IPS-18c (cell line): Measurements from ENCODE around the gene KRT15.

Source experiments
- H3K4me3 ChIP-seq: 2 replicates; pipeline ENCODE4 v1.7.0; 2013; ENCODE audit warnings: low read depth, mild to moderate bottlenecking, low read length, moderate library complexity; ENCODE audit not compliant: insufficient read depth
- H3K9me3 ChIP-seq: one replicate; pipeline ENCODE4 v1.6.1; 2013; ENCODE audit warnings: mild to moderate bottlenecking, low read length, moderate library complexity; ENCODE audit not compliant: control insufficient read depth, insufficient read depth

KRT15 gene

DNA sequence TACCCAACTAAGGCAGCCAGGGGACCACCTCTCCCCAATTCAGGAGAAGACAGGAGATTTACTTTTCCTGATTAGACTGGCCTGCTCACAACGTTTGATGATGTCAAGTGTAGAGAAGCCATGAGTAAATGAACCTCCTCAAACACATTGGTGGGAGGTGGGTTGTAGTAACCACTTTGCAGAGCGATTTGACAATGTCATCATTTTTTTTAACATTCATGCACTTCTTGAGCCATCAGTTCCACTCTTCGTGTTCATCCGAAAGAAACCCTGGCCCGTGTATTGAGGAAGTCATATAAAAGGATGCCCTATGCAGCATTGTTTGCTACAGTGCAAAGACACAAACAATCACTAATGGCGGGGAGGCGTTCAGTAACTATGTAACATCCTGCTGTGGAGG lies 14.9 kb upstream of the KRT15 start:
- no peaks in the 10 kb centered on the region for H3K9me3 ChIP-seq
- no peak overlapping the region for H3K4me3 ChIP-seq

- H3K9me3 ChIP-seq: no peaks in the 10 kb centered on the region
- no peak overlapping the region for H3K4me3 ChIP-seq
Observed at GRCh38 chr17:41532947-41533570, 14.4 kb upstream of the KRT15 start.

DNA sequence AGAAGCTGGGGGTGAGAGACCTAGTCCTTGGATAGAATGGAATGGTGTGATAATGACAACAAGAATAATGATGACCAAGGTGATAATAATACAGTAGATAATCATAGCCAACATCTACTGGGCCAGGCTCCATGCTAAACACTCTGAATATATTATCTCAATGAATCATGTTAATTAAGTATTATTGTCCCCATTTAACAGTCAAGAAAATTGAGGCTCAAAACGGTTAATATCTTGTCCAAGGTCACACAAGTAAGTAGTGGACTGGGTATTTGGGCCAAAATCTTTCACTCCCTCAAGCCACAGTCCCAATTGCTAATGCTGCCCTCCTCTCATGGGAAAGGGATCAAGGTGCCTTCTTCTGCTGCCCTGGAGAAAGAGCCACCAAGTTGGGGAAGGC lies 13.3 kb upstream of the KRT15 start:
- H3K9me3 ChIP-seq: no peaks in the 10 kb centered on the region
- no peak overlapping the region for H3K4me3 ChIP-seq

GRCh38 chr17:41530062-41531048 lies 11.7 kb upstream of the KRT15 start:
- Histone ChIP-seq H3K9me3 (no peaks in the 10 kb centered on the region), H3K4me3 (no peak overlapping the region)

DNA sequence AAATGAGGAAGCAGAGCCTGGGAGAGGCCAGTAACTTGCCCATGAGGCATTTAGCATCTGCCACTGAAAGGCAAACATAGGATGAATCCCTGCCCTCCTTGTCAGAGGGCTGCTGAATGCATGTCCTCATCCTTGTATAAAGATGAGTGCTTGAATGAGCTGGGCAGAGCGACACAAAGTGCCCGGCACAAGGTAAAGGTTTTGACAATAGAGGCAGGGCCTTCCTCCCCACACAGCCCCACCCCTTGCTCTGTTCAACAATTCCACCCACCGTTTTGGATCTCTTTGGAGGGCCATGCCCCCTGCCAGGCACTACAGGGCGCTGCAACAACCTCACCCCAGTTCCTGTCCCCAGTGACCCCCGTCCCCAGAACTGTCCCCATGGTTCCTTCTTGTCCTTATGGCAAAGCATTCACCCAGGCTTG lies 10.8 kb upstream of the KRT15 start:
- no peaks in the 10 kb centered on the region for H3K9me3 ChIP-seq
- no peak overlapping the region for H3K4me3 ChIP-seq

GRCh38 chr17:41528959-41529353 lies 10.3 kb upstream of the KRT15 start:
- no peak overlapping the region for H3K4me3 ChIP-seq
- no peaks in the 10 kb centered on the region for H3K9me3 ChIP-seq

DNA sequence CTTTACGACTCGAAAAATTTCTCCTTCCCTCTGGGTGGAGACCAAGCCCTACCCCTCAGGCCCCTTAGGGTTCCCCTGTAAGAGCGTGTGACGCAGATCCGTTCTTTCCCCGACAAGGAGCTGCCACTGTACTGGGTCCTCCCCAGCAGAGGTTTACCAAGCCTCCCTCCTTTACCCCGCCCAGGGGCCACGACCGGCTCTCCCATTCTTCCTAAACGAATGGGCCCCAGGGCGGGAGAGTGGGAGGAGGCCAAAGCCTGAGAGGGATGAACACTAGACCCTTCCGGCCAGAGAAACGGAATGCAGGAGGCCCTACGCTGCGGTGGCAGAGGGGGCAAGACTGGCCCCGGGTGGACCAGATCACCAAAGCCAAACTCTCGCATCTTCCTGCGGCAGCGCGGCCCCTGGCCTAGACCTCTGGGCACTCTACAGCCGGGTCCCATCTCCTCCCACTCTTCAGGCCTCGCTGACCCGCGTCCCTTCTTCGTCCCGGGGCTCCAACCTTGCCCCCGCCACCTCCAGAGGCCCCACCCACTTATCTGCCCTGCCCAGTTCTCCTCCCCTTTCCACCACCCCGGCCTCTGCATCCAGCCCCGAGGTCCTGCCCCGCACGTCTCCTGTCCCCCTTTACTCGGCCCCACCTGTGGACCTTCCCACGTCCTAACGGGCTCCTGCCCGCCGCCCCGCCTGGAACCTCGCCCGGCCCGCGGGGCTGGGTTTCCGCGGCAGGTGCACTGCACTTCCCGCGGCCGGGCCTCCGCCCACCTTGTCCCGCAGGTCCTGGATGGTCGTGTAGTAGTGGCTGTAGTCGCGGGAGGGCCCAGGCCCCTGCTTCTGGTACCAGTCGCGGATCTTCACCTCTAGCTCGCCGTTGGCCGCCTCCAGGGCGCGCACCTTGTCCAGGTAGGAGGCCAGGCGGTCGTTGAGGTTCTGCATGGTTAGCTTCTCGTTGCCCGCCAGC lies 8.7 kb upstream of the KRT15 start:
- peak overlapping the region; percentile 74 for H3K4me3 ChIP-seq
- H3K9me3 ChIP-seq: no peaks in the 10 kb centered on the region

- Histone ChIP-seq H3K4me3 (no peak overlapping the region), H3K9me3 (no peaks in the 10 kb centered on the region)
Observed at GRCh38 chr17:41524261-41524660, 5.6 kb upstream of the KRT15 start.

DNA sequence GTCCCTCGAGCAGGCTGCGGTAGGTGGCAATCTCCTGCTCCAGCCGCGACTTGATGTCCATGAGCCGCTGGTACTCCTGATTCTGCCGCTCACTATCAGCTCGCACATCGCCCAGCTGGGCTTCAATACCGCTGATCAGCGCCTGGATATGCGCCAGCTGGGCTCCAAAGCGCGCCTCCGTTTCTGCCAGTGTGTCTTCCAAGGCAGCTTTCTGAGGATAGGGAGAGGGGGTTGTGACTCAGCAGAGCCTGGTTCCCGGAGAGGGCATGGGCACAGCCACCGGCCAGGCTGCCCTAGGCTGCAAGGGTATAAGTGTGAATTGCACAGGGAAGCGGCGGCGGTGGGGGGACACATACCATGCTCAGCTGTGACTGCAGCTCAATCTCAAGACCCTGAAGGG lies 5.1 kb upstream of the KRT15 start:
- H3K4me3 ChIP-seq: no peak overlapping the region

GRCh38 chr17:41523225-41523593 lies 4.5 kb upstream of the KRT15 start:
- Histone ChIP-seq H3K9me3 (no peaks in the 10 kb centered on the region), H3K4me3 (no peak overlapping the region)

More for the DNA sequence above, 5.1 kb upstream of the KRT15 start:
- H3K9me3 ChIP-seq: no peaks in the 10 kb centered on the region

DNA sequence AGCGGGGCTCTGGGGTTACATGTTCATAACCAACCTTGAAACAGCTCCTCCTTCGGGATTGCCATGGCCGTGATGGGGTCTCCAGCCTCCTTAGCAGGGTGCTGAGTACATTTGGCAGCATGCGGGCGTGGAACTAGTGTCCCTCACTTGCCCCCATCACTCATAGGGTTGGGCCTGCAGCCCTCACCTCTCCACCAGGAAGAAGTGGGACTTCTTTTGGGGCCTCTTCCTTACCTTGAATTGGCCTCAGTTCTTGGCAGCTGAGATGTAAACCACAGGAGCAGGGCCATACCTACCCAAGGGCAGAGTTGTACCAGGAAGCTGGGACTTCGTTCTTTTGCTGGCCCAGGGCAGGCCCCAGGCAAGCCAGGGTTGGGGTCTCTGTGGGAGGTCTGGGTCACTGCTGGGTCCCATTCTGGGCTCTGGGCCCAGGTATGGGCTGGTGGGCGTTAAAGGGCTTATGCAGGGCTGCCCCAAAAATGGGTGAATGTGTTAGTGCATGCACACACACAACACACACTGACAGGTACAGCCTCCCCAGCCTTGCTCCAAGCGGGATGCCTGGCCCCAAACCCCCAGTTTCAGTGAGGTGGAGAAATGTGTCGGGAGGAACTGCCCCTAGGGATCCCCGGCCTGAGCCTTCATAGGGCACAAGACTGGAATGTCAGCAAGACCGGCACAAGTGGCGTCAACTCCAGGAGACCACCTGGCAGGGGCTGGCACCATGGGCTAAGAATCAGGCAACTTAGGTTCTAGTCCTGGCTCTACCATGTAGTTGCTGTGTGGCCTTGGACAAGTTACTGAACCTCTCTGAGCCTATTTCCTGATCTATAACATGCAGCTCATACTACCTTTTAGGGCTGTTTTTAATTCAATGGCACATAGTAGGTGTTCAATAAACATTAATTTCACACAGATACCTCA lies 3.9 kb upstream of the KRT15 start:
- no peaks in the 10 kb centered on the region for H3K9me3 ChIP-seq
- no peak overlapping the region for H3K4me3 ChIP-seq

GRCh38 chr17:41521574-41522261 lies 3.0 kb upstream of the KRT15 start:
- Histone ChIP-seq H3K4me3 (no peak overlapping the region), H3K9me3 (no peaks in the 10 kb centered on the region)

GRCh38 chr17:41520821-41521521 lies 2.3 kb upstream of the KRT15 start:
- Histone ChIP-seq H3K9me3 (no peaks in the 10 kb centered on the region), H3K4me3 (no peak overlapping the region)

DNA sequence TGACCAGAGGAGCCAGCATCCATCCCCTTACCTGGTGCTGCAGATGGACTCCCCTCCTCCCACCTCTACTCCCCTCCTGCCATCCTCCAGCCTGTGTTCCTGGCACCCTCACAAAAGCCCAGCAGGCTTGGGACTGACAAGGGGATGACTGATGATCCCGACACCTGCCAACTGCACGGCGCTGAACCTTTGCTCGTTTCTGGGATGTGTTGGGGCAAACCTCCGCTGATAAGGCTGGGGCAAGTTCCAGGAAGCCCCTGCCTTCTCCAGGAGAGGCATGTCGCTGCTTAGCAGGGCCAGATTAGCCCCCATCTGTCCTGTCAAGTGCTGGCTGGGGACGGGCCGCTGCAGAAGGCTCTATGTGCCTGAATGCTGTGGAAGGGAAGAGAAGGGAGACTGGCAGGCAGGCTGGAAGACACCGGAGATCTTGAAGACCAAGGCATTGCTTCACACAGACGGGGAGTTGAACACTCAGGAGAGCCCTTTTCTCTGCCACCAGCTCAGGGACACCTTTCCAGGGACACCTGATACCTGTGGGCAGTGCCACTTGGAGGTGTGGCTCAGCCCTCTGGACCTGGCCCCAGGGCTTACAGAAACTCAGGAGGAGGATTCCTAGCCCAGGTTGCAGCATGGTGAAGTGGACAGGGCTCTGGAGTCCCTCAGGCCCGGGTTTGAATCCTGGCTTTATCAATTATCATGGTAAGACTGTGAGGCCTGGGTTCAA lies 973 bp upstream of the KRT15 start:
- Histone ChIP-seq H3K4me3 (no peak overlapping the region), H3K9me3 (no peaks in the 10 kb centered on the region)

GRCh38 chr17:41518031-41518430 lies 659 bp downstream of the KRT15 start:
- Histone ChIP-seq H3K9me3 (no peaks in the 10 kb centered on the region), H3K4me3 (no peak overlapping the region)
